ENCODE measurements around the gene ZNF335. TPM values are rescaled to one million over a fixed set of nuclear protein-coding genes. Genes with fewer than 3 reads are reported as not detected.

ZNF335 gene
- total and polyA plus RNA-seq, 2 of the 13 experiments (the other 11 are each of a cell fraction or from before 2014, with no cell fraction given), result 9.7 to 13.7 TPM

DNA sequence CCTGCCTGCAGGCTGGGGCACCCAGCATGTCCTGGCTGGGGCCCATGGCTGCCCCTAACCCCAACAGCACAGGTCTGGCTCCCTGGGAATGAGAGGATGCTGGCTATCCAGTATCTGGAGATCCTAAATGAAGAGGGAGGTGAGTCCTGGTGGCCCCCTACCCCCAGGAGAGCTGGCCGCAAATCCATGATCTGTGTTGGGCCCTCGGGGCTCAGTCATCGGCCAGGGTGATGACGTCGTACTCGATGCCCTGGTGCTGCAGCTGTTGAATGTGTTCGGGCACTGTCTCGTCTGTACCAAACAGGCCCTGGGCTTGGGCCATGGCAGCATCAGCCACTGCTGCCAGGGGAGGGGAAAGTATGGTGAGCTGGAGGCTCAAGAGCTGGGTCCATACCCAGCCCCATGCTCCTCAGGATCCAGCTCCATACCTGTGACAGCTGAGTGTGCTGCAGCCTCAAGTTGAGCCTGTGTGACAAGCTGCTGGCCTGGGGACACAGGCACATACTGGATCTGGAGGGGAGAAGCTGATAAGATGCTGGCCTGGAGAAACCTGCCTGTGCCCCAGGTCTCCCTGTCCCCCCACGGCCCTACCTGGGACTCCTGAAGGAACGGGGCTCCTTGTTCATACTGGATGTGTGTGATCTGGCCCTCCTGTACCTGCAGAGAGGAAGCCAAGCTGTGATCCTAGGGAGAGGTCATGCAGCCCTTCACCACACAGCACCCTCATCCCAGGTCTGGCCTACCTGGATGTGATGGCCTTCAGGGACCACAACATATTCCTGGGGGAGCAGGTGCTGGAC, 23.1 kb downstream of the ZNF335 start:
- Histone ChIP-seq H3K9ac (ENCODE audit: insufficient read depth, low read depth, low read length) (no peak overlapping the region), H4K20me1 (ENCODE audit: insufficient read depth, low read length) (no peaks in the 10 kb centered on the region), H2AFZ (ENCODE audit: low read length) (no peak overlapping the region), H3K9me3 (ENCODE audit: low read length) (no peaks in the 10 kb centered on the region), H3K4me1 (ENCODE audit: insufficient read depth, low read length) (peaks cover 30% of the 10 kb centered on the region), H3K27me3 (ENCODE audit: control insufficient read depth in 1 of 2, insufficient read depth in 2 of 2, low read length in 2 of 2) (no peaks in the 10 kb centered on the region), H3K27ac (ENCODE audit: extremely low read length, insufficient read depth, low read length) (no peak overlapping the region), H3K4me3 (replicated peaks in 1 of 3; ENCODE audit: insufficient read depth in 1 of 3, low read depth in 2 of 3, low read length in 3 of 3) (no peak overlapping the region), H3K4me2 (ENCODE audit: low read depth, low read length) (no peak overlapping the region), H3K36me3 (replicated peaks in 1 of 2; ENCODE audit: control insufficient read depth in 1 of 2, insufficient read depth in 2 of 2, low read length in 2 of 2) (peaks cover 50 to 86% of the 10 kb centered on the region in 2 experiments), H3K79me2 (ENCODE audit: insufficient read depth, low read length) (no peaks in the 10 kb centered on the region)
- ChIA-PET CTCF (ENCODE audit: low intra/inter-chr PET ratio, low total read pairs) (no interaction called here), POLR2A (interaction anchor here (0.8 to 7.7 kb wide), 9 partner anchors 9 to 85 kb away, joined by 3 to 201 read pairs (median 3); partner anchors contain the start of genes CTSA, NEURL2, PCIF1 and ZNF335)
- intact Hi-C loops (cut with micrococcal nuclease; ENCODE audit: unreplicated experiment), result no loop called here
- in situ Hi-C loops (cut with HindIII; ENCODE audit: extremely low pct_ligation_motif_present, low pct_unique_long_range_greater_than_20kb), result loop anchor here (5.0 kb wide), 1 partner anchor 122 kb away; the partner anchor contains the start of gene TNNC2
- DNase-seq (ENCODE audit: low spot score) (no peak), FAIRE-seq (no peak), ATAC-seq (no peak)
- BruUV-seq (replicated peaks), result no TSS peak
- WGBS (ENCODE audit: low lambda C conversion rate), result 94% methylated on average over 10 of the region's 10 CpGs
- TF ChIP-seq POLR2A (IDR thresholded peaks at IDR 0.05; ENCODE audit: insufficient read depth in 1 of 2, low read depth in 2 of 2, low read length in 2 of 2), result peak in 1 of 2 experiments; percentile 6; a peak in 2 of 4 replicates
- no peak for TF ChIP-seq TCF7 (IDR thresholded peaks at IDR 0.05; ENCODE audit: low read depth)
- TF ChIP-seq RBFOX2 (IDR thresholded peaks at IDR 0.05; ENCODE audit: low read depth, low read length), result 0 out of 2 replicates have a peak, but pooled peaks have one; percentile 18
- TF ChIP-seq AGO2 (optimal IDR thresholded peaks at IDR 0.05; ENCODE audit: low read depth, low read length), result peak; percentile 82
- 0 out of 2 replicates have a peak, but pooled peaks have one; percentile 51 for TF ChIP-seq BCL3 (CRISPR knock-in tag; IDR thresholded peaks at IDR 0.05)
- TF ChIP-seq ATM (IDR thresholded peaks at IDR 0.05; ENCODE audit: borderline replicate concordance), result no peak
- peak; percentile 22; the same call in 1 of the 2 replicates for TF ChIP-seq POLR2G (IDR thresholded peaks at IDR 0.05; ENCODE audit: low read depth, low read length)
- 0 out of 2 replicates have a peak, but pooled peaks have one; percentile 14 for TF ChIP-seq ZNF44 (CRISPR knock-in tag; IDR thresholded peaks at IDR 0.05)
- 0 out of 2 replicates have a peak, but pooled peaks have one; percentile 23 for TF ChIP-seq NFE2L1 (CRISPR knock-in tag; IDR thresholded peaks at IDR 0.05; ENCODE audit: borderline replicate concordance)
- 0 out of 2 replicates have a peak, but pooled peaks have one; percentile 37 for TF ChIP-seq NFKB2 (CRISPR knock-in tag; IDR thresholded peaks at IDR 0.05; ENCODE audit: borderline replicate concordance)
- TF ChIP-seq THAP7 (CRISPR knock-in tag; IDR thresholded peaks at IDR 0.05), result no peak
- 0 out of 2 replicates have a peak, but pooled peaks have one; percentile 24 for TF ChIP-seq ZSCAN25 (CRISPR knock-in tag; IDR thresholded peaks at IDR 0.05)
- no peak for TF ChIP-seq FOXO1 (CRISPR knock-in tag; IDR thresholded peaks at IDR 0.05)
- TF ChIP-seq PITX1 (CRISPR knock-in tag; IDR thresholded peaks at IDR 0.05), result peak; percentile 35; the same call in 1 of the 2 replicates
- peak; percentile 10; the same call in 1 of the 2 replicates for TF ChIP-seq ZNF891 (CRISPR knock-in tag; IDR thresholded peaks at IDR 0.05)
- 0 out of 2 replicates have a peak, but pooled peaks have one; percentile 20 for TF ChIP-seq ZNF563 (CRISPR knock-in tag; IDR thresholded peaks at IDR 0.05)
- TF ChIP-seq, protein P1, sequence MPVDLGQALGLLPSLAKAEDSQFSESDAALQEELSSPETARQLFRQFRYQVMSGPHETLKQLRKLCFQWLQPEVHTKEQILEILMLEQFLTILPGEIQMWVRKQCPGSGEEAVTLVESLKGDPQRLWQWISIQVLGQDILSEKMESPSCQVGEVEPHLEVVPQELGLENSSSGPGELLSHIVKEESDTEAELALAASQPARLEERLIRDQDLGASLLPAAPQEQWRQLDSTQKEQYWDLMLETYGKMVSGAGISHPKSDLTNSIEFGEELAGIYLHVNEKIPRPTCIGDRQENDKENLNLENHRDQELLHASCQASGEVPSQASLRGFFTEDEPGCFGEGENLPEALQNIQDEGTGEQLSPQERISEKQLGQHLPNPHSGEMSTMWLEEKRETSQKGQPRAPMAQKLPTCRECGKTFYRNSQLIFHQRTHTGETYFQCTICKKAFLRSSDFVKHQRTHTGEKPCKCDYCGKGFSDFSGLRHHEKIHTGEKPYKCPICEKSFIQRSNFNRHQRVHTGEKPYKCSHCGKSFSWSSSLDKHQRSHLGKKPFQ (CRISPR knock-in tag; IDR thresholded peaks at IDR 0.05; ENCODE audit: insufficient replicate concordance), result no peak
- peak; percentile 64; the same call in 1 of the 2 replicates for TF ChIP-seq SSRP1 (CRISPR knock-in tag; IDR thresholded peaks at IDR 0.05)
- no peak for TF ChIP-seq HNRNPK (IDR thresholded peaks at IDR 0.05; ENCODE audit: low read depth, low read length, poor library complexity, severe bottlenecking)
- peak; percentile 9; the same call in 1 of the 2 replicates for TF ChIP-seq ZBTB38 (CRISPR knock-in tag; IDR thresholded peaks at IDR 0.05)
- TF ChIP-seq SPEN (CRISPR knock-in tag; IDR thresholded peaks at IDR 0.05; ENCODE audit: low read depth), result 0 out of 2 replicates have a peak, but pooled peaks have one; percentile 28

Data from HepG2 (cell line).